ENCODE results near the gene C17orf58.
"Not testable (repeated sequence)": the region's sequence is repeated elsewhere in the genome, so short reads cannot be mapped to it uniquely, and the experiment has no call there.

C17orf58 gene

GRCh38 chr17:67996301-67997171, at the start of gene C17orf58:
Gene C17orf58, minus strand, starts transcription at chr17:67996469. Its CDS starts 271 bp downstream, at chr17:67996198.
- DNase-seq = not testable (repeated sequence)

- DNase-seq = no peak
Measured at GRCh38 chr17:68036304-68037147, 40.3 kb upstream of the C17orf58 start.

- peak; percentile 96 for DNase-seq
Measured at GRCh38 chr17:68035523-68036303, 39.4 kb upstream of the C17orf58 start, which contains the start of gene KPNA2. Gene KPNA2, plus strand, starts transcription at chr17:68035735. Its CDS starts 1,398 bp downstream, at chr17:68037133.

GRCh38 chr17:68035131-68035522, 38.9 kb upstream of the C17orf58 start:
- peak; percentile 96 for DNase-seq

GRCh38 chr17:68034452-68034776, 38.1 kb upstream of the C17orf58 start:
- DNase-seq = no peak

GRCh38 chr17:68033636-68034451, 37.6 kb upstream of the C17orf58 start:
- no peak for DNase-seq

- DNase-seq = no peak
Measured at GRCh38 chr17:68029512-68030215, 33.4 kb upstream of the C17orf58 start.

GRCh38 chr17:68022547-68022946, 26.3 kb upstream of the C17orf58 start:
- DNase-seq = not testable (repeated sequence)

- DNase-seq = no peak
Measured at GRCh38 chr17:68021963-68022362, 25.7 kb upstream of the C17orf58 start.

- not testable (repeated sequence) for DNase-seq
Measured at GRCh38 chr17:68020791-68021190, 24.5 kb upstream of the C17orf58 start.

GRCh38 chr17:68020409-68020756, 24.1 kb upstream of the C17orf58 start:
- DNase-seq = no peak

GRCh38 chr17:68019675-68020408, 23.6 kb upstream of the C17orf58 start:
- DNase-seq = peak; percentile 92

GRCh38 chr17:68019336-68019674, 23.0 kb upstream of the C17orf58 start:
- no peak for DNase-seq

- DNase-seq = not testable (repeated sequence)
Measured at GRCh38 chr17:68018493-68018892, 22.2 kb upstream of the C17orf58 start.

- no peak for DNase-seq
Measured at GRCh38 chr17:68016838-68017237, 20.6 kb upstream of the C17orf58 start.

- DNase-seq = no peak
Measured at GRCh38 chr17:68015081-68015723, 18.9 kb upstream of the C17orf58 start.

GRCh38 chr17:68013385-68013784, 17.1 kb upstream of the C17orf58 start:
- DNase-seq = no peak

GRCh38 chr17:68011199-68011665, 15.0 kb upstream of the C17orf58 start:
- DNase-seq = no peak

- DNase-seq = no peak
Measured at GRCh38 chr17:68006797-68007196, 10.5 kb upstream of the C17orf58 start.

GRCh38 chr17:68004201-68004600, 7.9 kb upstream of the C17orf58 start:
- DNase-seq = no peak

Measured in NCI-H526 treated with DMSO at 0.1 percent for 48 hours (cell line).